Measurements from ENCODE around the gene FIGN.

DNA sequence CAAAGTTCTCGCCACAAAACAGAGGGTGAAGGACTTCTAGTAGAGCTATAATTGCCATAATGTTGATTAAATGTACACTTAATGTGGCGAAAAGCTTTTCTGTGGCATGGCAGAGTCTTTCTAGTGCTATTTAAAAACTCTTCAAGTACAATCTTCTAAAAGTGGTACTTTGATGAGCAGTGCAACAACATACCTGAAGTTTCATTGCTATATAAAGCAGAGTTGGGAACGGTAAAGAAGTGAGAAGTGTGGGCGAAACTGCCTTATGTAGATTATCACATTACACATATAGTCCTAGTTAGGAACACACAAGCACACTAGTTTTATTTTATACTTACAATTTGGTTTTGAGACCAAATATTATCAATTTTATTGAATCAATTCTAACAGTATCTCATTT is 49.5 kb downstream of the FIGN start:
- TF ChIP-seq CTCF (IDR thresholded peaks at IDR 0.05; ENCODE audit: low read length), result no peak
- TF ChIP-seq EZH2 (IDR thresholded peaks at IDR 0.05; ENCODE audit: borderline replicate concordance, low read length), result no peak
